KOPT-K1 (cell line): ENCODE data around the gene PRKG2.
"Not testable (repeated sequence)": the region's sequence is repeated elsewhere in the genome, so short reads cannot be mapped to it uniquely, and the experiment has no call there.

Source experiments
- H3K27ac ChIP-seq: fragments of 200-600 bp; sonication (generic); 2 replicates; pipeline ENCODE4 v1.5.1; 2016; ENCODE audit warnings: antibody characterized with exemption, mild to moderate bottlenecking, low read depth, low read length; ENCODE audit not compliant: poor library complexity, severe bottlenecking
- H3K36me3 ChIP-seq: fragments of 200-600 bp; sonication (generic); 2 replicates; pipeline ENCODE4 v1.5.1; 2017; ENCODE audit warnings: antibody characterized with exemption, mild to moderate bottlenecking, low read length, moderate library complexity; ENCODE audit not compliant: insufficient read depth
- H3K9me3 ChIP-seq: fragments of 200-600 bp; sonication (generic); 2 replicates; pipeline ENCODE4 v1.5.1; 2017; ENCODE audit warnings: antibody characterized with exemption, low read length, mild to moderate bottlenecking; ENCODE audit not compliant: insufficient read depth, poor library complexity, severe bottlenecking

Gene PRKG2

DNA sequence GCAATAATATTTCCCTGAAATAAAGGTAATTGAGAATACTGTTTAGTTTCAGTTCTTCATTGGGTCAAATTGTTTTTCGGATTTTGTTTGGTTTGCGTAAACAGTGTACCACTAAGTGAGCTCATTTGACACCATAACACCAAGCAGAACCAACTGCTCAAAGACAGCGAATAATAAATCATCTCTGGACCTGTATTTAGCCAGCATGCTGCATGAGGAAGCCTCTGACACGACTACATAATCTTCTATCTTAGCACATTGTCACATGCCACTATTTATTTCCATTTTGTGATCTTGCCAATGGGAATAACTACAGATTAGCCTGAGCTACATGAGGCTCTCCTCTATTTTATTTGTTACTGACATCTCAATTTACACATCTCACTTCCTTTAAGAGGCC, 12.1 kb upstream of the PRKG2 start:
- peaks cover 11% of the 10 kb centered on the region for H3K9me3 ChIP-seq
- no peak overlapping the region for H3K27ac ChIP-seq
- no peaks in the 10 kb centered on the region for H3K36me3 ChIP-seq

DNA sequence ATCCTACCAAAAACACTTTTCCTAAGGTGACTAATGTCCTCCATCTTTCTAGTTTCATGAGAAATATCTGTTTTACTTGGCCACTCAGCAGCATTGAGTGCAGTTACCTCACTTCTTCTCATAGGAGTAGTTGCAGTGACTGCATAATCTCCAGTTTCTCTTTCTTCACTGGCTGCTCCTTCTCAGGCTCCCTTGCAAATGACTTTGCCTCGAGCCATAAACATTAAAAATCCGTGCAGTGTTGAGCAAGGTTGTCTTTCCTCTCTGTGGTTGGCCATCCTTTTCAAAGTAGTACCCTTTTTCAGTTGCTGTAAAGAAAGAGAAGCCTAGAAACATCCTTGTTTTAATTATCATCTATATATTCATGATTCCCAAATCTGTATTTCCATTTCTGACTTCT, 10.2 kb upstream of the PRKG2 start:
- no peaks in the 10 kb centered on the region for H3K36me3 ChIP-seq
- H3K9me3 ChIP-seq: no peaks in the 10 kb centered on the region
- no peak overlapping the region for H3K27ac ChIP-seq

DNA sequence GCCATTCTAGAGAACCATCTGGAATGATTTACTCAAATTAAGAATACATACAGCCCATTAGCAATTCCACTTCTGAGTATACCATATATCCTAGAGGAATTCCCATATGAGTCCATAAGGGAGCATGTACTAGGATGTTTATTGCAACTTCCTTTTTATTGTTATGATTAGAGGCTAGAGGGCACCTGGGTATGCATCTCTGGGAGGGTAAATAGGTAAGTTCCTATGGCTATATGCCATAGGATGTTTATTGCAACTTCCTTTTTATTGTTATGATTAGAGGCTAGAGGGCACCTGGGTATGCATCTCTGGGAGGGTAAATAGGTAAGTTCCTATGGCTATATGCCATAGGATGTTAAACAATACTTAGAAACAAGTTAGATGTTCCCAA, 7.1 kb upstream of the PRKG2 start:
- not testable (repeated sequence) for H3K36me3 ChIP-seq, H3K27ac ChIP-seq, H3K9me3 ChIP-seq

DNA sequence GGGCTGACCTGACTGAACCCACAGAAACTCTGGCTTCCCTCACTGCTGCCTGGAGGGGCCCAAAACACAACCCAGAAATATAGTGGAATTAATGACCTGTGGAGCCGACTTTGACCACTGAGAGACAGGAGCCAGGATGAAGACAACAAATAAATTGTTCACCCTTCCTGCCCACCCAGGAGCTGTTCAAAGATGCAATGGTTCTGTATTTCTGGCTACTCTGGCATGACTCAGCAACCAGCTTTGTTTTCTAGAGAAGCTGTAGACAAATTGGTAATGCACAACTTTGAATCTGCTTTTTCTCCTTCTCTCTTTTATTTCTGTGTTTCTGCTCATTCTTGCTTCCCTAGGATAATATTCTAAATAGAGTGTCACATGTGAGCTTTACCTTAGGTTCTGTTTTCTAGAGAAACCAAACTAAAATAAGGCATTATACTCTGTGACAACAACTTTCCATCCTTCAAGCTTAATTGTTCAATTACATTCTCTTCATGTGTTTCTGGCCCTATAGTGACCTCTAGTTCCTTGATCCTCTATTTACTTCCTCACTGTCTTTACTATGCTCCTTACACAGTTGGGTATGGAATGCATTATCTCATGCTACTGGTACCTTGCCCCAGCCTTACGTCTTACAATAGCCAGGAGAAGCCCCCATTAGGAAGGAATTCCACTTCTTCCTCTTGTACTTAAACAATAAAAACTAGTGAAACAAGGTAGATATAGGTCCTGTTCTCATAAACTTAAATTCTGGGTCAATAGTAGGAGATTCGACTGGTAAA, 6.5 kb upstream of the PRKG2 start:
- Histone ChIP-seq H3K36me3 (no peaks in the 10 kb centered on the region), H3K27ac (no peak overlapping the region), H3K9me3 (no peaks in the 10 kb centered on the region)

DNA sequence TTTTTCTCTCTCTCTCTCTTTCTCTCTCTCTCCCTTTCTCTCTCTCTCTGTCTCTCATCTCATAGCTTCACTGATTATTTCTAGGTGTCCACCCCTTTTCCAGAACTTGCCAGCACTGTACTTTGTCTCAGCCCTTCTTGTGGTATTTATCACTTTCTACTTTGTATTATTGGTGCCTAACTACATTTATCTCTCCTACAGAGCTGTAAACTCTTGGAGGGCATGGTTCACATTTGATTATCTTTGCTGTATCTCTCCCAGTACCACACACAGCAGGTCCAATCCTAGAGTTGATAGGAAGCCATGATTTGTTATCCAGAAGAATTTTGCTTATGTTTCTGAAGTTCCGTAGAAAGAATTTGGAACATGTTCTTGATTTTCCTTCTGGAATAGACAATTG, 5.2 kb upstream of the PRKG2 start:
- Histone ChIP-seq H3K9me3 (no peaks in the 10 kb centered on the region), H3K36me3 (no peaks in the 10 kb centered on the region), H3K27ac (no peak overlapping the region)

DNA sequence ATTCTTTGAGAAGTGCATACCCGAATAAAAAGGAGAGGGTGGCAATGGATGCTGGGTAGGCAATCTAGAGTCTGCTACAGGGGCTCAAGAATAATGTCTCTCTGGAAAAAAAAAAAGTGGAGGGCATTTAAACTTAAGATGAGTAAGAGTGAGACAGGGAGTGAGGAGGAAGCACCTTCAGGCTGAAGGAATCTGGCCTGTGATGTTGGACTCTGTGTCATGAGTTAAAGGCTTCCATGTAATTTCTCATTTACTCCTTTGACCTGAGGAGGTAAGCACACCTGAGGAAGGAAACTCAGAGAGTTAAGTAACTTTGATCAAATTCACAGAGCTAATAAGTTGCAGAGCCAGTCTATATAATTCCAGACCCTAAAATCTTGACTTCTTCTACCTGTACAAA, 3.2 kb upstream of the PRKG2 start:
- no peaks in the 10 kb centered on the region for H3K9me3 ChIP-seq
- no peak overlapping the region for H3K27ac ChIP-seq
- no peaks in the 10 kb centered on the region for H3K36me3 ChIP-seq

DNA sequence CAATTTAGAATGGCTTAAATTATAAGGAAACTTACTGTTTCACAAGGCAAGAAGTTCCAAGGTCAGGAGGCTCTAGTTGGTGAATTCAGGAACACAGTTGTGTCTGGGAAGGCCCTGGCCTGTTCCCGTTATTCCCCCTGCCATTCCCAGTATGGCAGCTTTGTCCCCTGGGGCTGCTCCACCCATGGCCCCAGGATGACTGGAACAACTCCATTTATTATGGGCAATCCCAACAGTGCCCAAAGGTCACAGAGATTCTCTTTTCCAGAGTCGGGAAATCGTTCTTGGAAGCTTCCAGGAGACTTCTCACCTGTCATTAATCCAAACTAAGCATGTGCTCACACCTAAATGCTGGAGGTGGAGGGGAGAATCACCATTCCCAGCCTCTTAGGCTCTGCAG, 2.8 kb upstream of the PRKG2 start:
- no peaks in the 10 kb centered on the region for H3K9me3 ChIP-seq
- H3K27ac ChIP-seq: no peak overlapping the region
- no peaks in the 10 kb centered on the region for H3K36me3 ChIP-seq

DNA sequence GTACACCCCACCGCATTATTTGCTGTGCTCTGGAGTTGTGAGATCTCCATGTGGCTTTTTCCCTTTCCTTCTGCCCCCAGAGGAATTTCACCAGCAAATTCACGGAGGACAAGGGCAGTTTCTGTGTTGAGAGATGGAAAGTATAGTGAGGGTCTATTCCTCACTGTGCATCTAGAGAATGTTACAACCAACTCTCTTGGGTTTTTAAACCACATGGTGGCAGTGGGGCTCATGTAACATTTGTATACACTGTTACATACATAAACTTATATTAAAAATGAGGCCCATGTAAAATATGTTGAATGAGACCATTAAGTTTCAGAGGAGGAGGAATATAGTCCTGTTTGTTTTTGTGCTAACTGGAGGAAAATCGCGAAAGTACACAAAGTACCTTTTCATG, 909 bp upstream of the PRKG2 start:
- Histone ChIP-seq H3K36me3 (no peaks in the 10 kb centered on the region), H3K9me3 (no peaks in the 10 kb centered on the region), H3K27ac (no peak overlapping the region)

DNA sequence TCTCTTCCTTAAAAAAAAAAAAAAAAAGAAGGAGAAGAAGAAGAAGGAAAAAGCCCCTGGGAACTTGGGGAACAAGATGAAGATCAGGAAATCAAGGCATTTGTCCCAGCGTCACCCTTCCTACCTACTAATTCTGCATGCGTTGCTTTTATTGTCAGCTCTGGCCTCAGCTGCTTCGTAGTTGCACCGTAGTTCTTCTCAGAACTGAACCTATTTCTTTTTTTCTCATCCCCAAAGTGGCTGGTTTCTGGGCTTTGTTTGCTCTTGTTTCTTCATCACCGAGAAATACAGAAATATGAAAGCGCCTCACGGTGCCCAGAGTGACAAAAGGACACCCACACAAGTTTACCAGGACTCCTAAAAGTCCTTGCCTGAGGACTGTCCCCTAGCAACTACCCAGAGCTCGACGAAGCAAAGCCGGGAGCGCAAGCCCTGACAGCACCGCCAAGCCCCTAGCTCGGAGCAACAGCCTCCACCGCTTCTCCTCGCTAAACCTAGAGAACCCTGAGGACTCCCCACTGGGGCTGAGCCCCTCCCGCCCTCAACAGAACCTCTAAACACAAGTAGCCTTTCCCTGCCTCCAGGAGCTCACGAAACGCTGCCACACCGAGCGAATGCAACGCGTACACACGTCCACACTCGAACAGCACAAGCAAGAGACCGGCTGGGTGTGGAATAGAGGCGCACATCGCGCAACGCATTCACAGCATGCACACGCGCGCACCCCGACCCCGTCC, 710 bp downstream of the PRKG2 start:
- H3K27ac ChIP-seq: no peak overlapping the region
- H3K36me3 ChIP-seq: no peaks in the 10 kb centered on the region
- H3K9me3 ChIP-seq: no peaks in the 10 kb centered on the region

DNA sequence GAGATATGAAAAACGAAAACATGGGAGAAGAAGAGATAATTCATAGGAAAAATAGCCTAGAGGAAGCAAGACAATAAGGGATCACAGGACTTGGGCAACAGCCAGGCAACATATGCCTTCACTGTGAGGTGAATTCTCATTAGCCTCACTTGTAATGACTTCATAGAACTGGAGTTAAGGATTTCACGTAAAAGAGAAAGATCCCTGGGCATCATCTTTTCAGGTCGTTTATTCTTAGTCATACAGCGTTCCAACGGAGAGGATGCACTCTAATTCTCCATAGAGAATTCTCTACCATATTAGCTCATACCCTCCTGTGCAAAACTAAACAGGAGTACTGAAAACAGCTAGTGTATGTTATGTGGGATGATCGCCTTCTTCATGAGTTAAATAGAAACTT, 1.4 kb downstream of the PRKG2 start:
- Histone ChIP-seq H3K36me3 (no peaks in the 10 kb centered on the region), H3K27ac (no peak overlapping the region), H3K9me3 (no peaks in the 10 kb centered on the region)

DNA sequence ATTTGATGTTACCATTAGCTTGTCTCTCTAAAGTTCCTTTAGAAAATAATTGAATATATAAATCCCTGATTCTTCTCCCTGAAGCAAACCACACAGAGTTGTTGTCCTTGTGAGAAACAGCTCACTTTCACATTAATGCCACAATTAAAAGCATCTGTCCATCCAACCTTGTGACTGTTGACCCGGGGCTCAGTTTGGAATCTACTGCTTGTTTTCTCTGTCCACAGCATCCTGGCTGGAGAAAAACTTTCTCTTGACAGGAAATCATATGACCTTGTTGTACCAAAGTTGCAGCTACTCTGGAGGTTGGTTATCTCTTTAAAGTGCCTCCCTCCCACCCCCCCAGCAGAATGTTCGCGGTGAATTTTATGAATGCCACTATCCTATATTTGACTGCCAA, 3.1 kb downstream of the PRKG2 start:
- H3K36me3 ChIP-seq: no peaks in the 10 kb centered on the region
- H3K27ac ChIP-seq: no peak overlapping the region
- H3K9me3 ChIP-seq: no peaks in the 10 kb centered on the region

DNA sequence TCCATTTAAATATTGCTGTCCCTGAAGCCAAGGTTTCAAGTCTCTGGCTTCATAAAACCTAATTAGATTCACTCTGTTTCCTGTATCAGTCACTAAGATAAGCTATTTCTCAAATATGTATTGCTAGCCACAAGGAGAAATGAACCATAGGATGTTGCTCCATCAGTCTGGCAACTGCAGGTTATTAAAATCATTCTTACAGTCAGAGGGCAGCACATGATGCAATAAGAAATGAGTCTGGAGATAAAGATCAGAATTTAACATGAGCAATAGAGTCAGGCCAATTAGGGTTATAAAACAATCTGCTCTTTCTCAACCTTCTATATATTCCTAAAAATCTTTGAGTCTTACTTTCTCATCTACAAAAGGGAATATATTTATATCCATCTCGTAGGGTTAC, 7.2 kb downstream of the PRKG2 start:
- Histone ChIP-seq H3K36me3 (no peaks in the 10 kb centered on the region), H3K27ac (no peak overlapping the region), H3K9me3 (no peaks in the 10 kb centered on the region)

DNA sequence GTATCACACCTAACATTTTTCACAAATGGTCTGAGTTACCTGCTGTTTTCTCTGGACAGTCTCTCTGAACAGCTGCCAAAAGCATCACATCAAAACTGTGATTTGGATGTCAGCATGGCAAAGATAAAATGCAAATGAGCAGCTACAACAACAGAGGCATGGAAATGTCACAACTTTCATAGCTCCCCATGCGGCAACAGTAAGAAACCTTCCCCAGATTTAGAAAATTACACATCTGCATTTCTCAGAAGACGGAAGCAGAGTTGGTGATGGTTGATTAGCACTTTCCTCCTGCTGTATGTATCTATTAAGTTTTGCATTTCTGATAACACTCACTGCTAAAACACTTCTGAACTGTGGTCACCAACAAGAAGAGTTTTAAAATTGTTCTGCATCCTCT, 9.7 kb downstream of the PRKG2 start:
- Histone ChIP-seq H3K27ac (no peak overlapping the region), H3K9me3 (no peaks in the 10 kb centered on the region), H3K36me3 (no peaks in the 10 kb centered on the region)

DNA sequence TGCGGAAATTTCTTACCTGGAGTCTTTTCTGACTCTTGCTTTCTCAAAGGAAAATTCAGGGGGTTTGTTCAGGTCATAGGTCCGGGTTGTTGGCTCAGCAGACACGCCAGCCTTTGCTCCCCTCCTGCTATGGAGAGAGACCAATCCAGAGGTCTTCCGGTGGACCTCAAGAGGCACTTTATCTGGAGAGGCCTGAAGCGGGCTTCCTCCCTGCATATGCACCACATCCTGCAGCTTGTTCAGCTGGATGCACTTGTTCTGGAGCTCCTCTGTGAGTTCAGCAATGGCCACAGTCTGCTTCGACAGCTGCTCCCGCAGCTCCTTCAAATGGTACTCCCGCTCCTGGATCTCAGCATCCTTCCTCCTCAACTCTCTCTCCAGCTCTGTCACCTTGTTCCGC, 10.5 kb downstream of the PRKG2 start:
- Histone ChIP-seq H3K36me3 (no peaks in the 10 kb centered on the region), H3K9me3 (no peaks in the 10 kb centered on the region), H3K27ac (no peak overlapping the region)

DNA sequence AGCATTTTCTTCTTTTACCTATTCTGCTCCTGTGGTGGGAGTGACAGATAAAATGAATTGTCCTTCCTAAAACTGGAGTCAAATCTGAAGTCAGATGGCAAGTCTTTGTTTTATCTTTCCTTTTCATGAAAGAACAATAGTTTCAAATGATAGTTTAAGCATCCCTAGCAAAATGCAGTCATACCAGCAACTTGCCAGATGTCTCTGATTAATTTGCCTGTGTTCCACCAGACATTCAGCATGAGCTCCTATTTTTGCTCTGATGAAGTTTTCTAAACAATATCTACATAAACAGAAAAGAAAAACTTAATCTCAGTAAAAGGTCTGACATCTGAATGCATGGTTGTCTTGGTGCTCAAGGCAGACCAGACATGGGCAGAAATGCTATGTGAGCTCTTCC, 15.2 kb downstream of the PRKG2 start:
- H3K36me3 ChIP-seq: no peaks in the 10 kb centered on the region
- H3K9me3 ChIP-seq: no peaks in the 10 kb centered on the region
- H3K27ac ChIP-seq: no peak overlapping the region

DNA sequence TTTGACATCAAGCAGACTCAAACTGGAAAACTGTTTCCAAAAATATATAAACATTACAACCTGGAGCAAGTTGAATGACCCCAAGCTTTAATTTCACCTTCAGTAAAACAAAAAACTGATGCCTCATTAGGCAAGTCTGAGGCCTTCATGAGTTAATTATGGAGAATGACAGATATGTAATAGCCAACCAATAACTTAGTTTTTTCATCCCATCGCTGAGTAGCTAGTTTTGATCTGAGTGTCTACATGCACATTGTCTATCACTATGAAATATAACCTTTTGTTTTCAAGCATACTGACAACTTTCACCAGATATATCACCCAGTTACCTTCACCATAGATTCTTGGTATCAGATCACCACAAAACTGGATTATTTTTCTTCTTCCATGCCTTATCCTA, 16.4 kb downstream of the PRKG2 start:
- no peaks in the 10 kb centered on the region for H3K36me3 ChIP-seq
- no peaks in the 10 kb centered on the region for H3K9me3 ChIP-seq
- no peak overlapping the region for H3K27ac ChIP-seq
